Heart left ventricle (tissue), 13 donors: Measurements from ENCODE around the gene KMT5B.
A peak's percentile ranks its signal among the peaks of the same experiment; 100 is the strongest.

Source experiments
- CTCF ChIP-seq, 12 donors: fragments of 200-600 bp; sonication (generic) in 4 of 12; IDR thresholded peaks; one replicate each; pipeline versions ENCODE4 v1.5.0 to v1.8.0; 2018 to 2022; ENCODE audit warnings: antibody characterized with exemption in 12 of 12, mild to moderate bottlenecking in 5 of 12
- POLR2A ChIP-seq, 2 donors: fragments of 450-650 bp; IDR thresholded peaks; one replicate each; pipeline ENCODE4 v1.6.1; 2017; ENCODE audit warnings: antibody characterized with exemption in 2 of 2, mild to moderate bottlenecking in 2 of 2, moderate library complexity in 2 of 2
- donor health status: ischemic (EF 13 %, LVEDD 7.1; RV severe dilation, severe dysfunction).
- donor health status: DM: no; HTN: yes; CAD: no.
- donor health status: DM: no; HTN: no; CAD: no.
- donor health status: ischemic (EF 25% LVEDD 6.9; RV normal size, moderate dysfunction).
- donor health status: ischemic (EF 25% LVEDD 5.7; RV mildly dilated, moderate dysfunction).
- donor health status: ischemic (EF 35%, LVEDD 5.7; RV mildly dilated, moderate dysfunction).
- donor health status: nonischemic (EF 11% LVEDD 7.7; RV severe dilation, severe dysfunction).
- donor health status: DM: yes; HTN: yes; CAD: no.
- donor health status: PGD.
- donor health status: ischemic (EF 29% LVEDD 5.4; RV normal size, mild dysfunction).
- donor health status: nonischemic (EF 23%, LVEDD 6.1; RV moderate dilation, normal function).

GRCh38 chr11:68206211-68206610 lies 6.9 kb downstream of the KMT5B start:
- peak; percentile 70 to 88 (median 80) for TF ChIP-seq CTCF (IDR thresholded peaks at IDR 0.05)
- TF ChIP-seq POLR2A (IDR thresholded peaks at IDR 0.05), result no peak
